Large intestine (tissue), 3 donors: ENCODE measurements around the gene KANSL1L. TPM values are rescaled to one million over a fixed set of nuclear protein-coding genes. Genes with fewer than 3 reads are reported as not detected.

Experiments
- DNase-seq, 2 donors: peaks; one replicate each; pipeline versions ENCODE4 v3.0.0 to v3.0.0-alpha.2; 2013
- H3K27ac ChIP-seq: one replicate; pipeline ENCODE4 v1.5.1; 2013; ENCODE audit warnings: low read length
- H3K27me3 ChIP-seq: 2 replicates; pipeline ENCODE4 v1.6.1; 2013; ENCODE audit warnings: low read length; ENCODE audit not compliant: control insufficient read depth, insufficient read depth
- H3K36me3 ChIP-seq: 2 replicates; pipeline ENCODE4 v1.6.1; 2013; ENCODE audit warnings: low read length; ENCODE audit not compliant: control insufficient read depth, insufficient read depth
- H3K4me1 ChIP-seq: one replicate; pipeline ENCODE4 v1.6.1; 2013; ENCODE audit warnings: low read length; ENCODE audit not compliant: control insufficient read depth, insufficient read depth
- H3K4me3 ChIP-seq: one replicate; pipeline ENCODE4 v1.5.1; 2013; ENCODE audit warnings: low read length
- H3K9me3 ChIP-seq: one replicate; pipeline ENCODE4 v1.6.1; 2013; ENCODE audit warnings: mild to moderate bottlenecking, low read depth, low read length, moderate library complexity; ENCODE audit not compliant: control insufficient read depth
- WGBS: methylation state at CpG from one replicate; pipeline ENCODE4 v1.1.5; 2013; ENCODE audit warnings: low lambda C conversion rate; ENCODE audit not compliant: insufficient coverage; 5-methylcytosine and 5-hydroxymethylcytosine counted together
- polyA plus RNA-seq: library from polyadenylated mRNA; unstranded; fragments of 120-200 nt; gene quantifications from one replicate; pipeline ENCODE4 v1.2.1, GENCODE V29; 2013

KANSL1L gene
- polyA plus RNA-seq, 1 donor, result 23.1 TPM

- H3K36me3 ChIP-seq, result no peaks in the 10 kb centered on the region
Observed at GRCh38 chr2:210002158-210003157, 168.8 kb downstream of the KANSL1L start, which contains the start of gene RPE. Gene RPE (plus strand): TSS chr2:210002638. CDS start chr2:210002662, 24 bp downstream.

GRCh38 chr2:210000464-210001324 lies 170.5 kb downstream of the KANSL1L start:
- no peaks in the 10 kb centered on the region for H3K4me1 ChIP-seq
- no peak for DNase-seq
- WGBS, result no CpG with 5 or more reads among the region's 32 CpGs
- no peak overlapping the region for H3K4me3 ChIP-seq
- H3K27me3 ChIP-seq, result no peaks in the 10 kb centered on the region
- no peaks in the 10 kb centered on the region for H3K36me3 ChIP-seq
- H3K27ac ChIP-seq, result no peak overlapping the region
- peaks cover 6% of the 10 kb centered on the region for H3K9me3 ChIP-seq

More at GRCh38 chr2:210002158-210003157, 168.8 kb downstream of the KANSL1L start, which contains the start of gene RPE:
- Histone ChIP-seq H3K27me3 (no peaks in the 10 kb centered on the region), H3K9me3 (peaks cover 6% of the 10 kb centered on the region), H3K4me1 (no peaks in the 10 kb centered on the region), H3K4me3 (peak within 1 kb of the TSS; percentile 89), H3K27ac (peak within 1 kb of the TSS; percentile 73)
- 14% methylated on average over 2 of the region's 58 CpGs for WGBS
- peak; percentile 93 to 96 for DNase-seq

GRCh38 chr2:209998596-209998995 lies 172.6 kb downstream of the KANSL1L start:
- WGBS, result no CpG with 5 or more reads among the region's 1 CpG
- no peaks in the 10 kb centered on the region for H3K36me3 ChIP-seq
- DNase-seq, result no peak
- H3K9me3 ChIP-seq, result peaks cover 6% of the 10 kb centered on the region
- no peak overlapping the region for H3K4me3 ChIP-seq
- H3K4me1 ChIP-seq, result no peaks in the 10 kb centered on the region
- no peak overlapping the region for H3K27ac ChIP-seq
- H3K27me3 ChIP-seq, result peaks cover 3% of the 10 kb centered on the region

GRCh38 chr2:209993968-209994367 lies 177.2 kb downstream of the KANSL1L start:
- Histone ChIP-seq H3K4me3 (no peak overlapping the region), H3K27me3 (peaks cover 3% of the 10 kb centered on the region), H3K27ac (no peak overlapping the region), H3K36me3 (no peaks in the 10 kb centered on the region), H3K4me1 (no peaks in the 10 kb centered on the region), H3K9me3 (no peaks in the 10 kb centered on the region)
- no peak for DNase-seq
- 90% methylated on average over 2 of the region's 9 CpGs for WGBS

- WGBS, result no CpG with 5 or more reads among the region's 2 CpGs
- Histone ChIP-seq H3K27me3 (peaks cover 9% of the 10 kb centered on the region), H3K4me1 (no peaks in the 10 kb centered on the region), H3K36me3 (no peaks in the 10 kb centered on the region), H3K9me3 (no peaks in the 10 kb centered on the region), H3K27ac (no peak overlapping the region), H3K4me3 (no peak overlapping the region)
- no peak for DNase-seq
Observed at GRCh38 chr2:209990838-209991237, 180.4 kb downstream of the KANSL1L start.

- Histone ChIP-seq H3K27ac (no peak overlapping the region), H3K36me3 (no peaks in the 10 kb centered on the region), H3K4me3 (no peak overlapping the region), H3K27me3 (peaks cover 10% of the 10 kb centered on the region), H3K9me3 (no peaks in the 10 kb centered on the region), H3K4me1 (no peaks in the 10 kb centered on the region)
- DNase-seq, result no peak
- 12% methylated on average over 3 of the region's 4 CpGs for WGBS
Observed at GRCh38 chr2:209988010-209988409, 183.2 kb downstream of the KANSL1L start.

- no peak overlapping the region for H3K27ac ChIP-seq
- peaks cover 10% of the 10 kb centered on the region for H3K27me3 ChIP-seq
- no peaks in the 10 kb centered on the region for H3K9me3 ChIP-seq
- H3K4me3 ChIP-seq, result no peak overlapping the region
- H3K36me3 ChIP-seq, result no peaks in the 10 kb centered on the region
- no peaks in the 10 kb centered on the region for H3K4me1 ChIP-seq
- no CpG with 5 or more reads among the region's 2 CpGs for WGBS
- no peak for DNase-seq
Observed at GRCh38 chr2:209986415-209986814, 184.8 kb downstream of the KANSL1L start.

GRCh38 chr2:209985874-209986273 lies 185.3 kb downstream of the KANSL1L start:
- Histone ChIP-seq H3K9me3 (no peaks in the 10 kb centered on the region), H3K27ac (no peak overlapping the region), H3K27me3 (peaks cover 10% of the 10 kb centered on the region), H3K4me3 (no peak overlapping the region), H3K36me3 (no peaks in the 10 kb centered on the region), H3K4me1 (no peaks in the 10 kb centered on the region)
- 40% methylated on average over 1 of the region's 3 CpGs for WGBS
- DNase-seq, result no peak

- WGBS, result 100% methylated on average over 1 of the region's 2 CpGs
- Histone ChIP-seq H3K27me3 (peaks cover 10% of the 10 kb centered on the region), H3K27ac (no peak overlapping the region), H3K4me3 (no peak overlapping the region), H3K36me3 (no peaks in the 10 kb centered on the region), H3K4me1 (no peaks in the 10 kb centered on the region), H3K9me3 (no peaks in the 10 kb centered on the region)
- DNase-seq, result no peak
Observed at GRCh38 chr2:209984291-209984690, 186.9 kb downstream of the KANSL1L start.
